OCI-LY7 (cell line): ENCODE measurements around the gene BTRC.

Source experiments
- EZH2phosphoT487 ChIP-seq: fragments of 200-600 bp; sonication (generic); IDR thresholded peaks from 2 replicates; pipeline ENCODE4 v1.6.1; 2018; ENCODE audit warnings: low read depth, borderline replicate concordance, mild to moderate bottlenecking, mixed run types, antibody characterized with exemption, low read length, moderate library complexity, mixed read lengths
- TF ChIP-seq, protein P1 (sequence below): fragments of 200-600 bp; sonication (generic); conservative IDR thresholded peaks from 2 replicates; pipeline ENCODE4 v1.5.1; 2014; ENCODE audit warnings: mild to moderate bottlenecking, antibody characterized with exemption, low read length, moderate library complexity, mixed read lengths

GRCh38 chr10:101493782-101494281 is 139.9 kb downstream of the BTRC start:
- no peak for TF ChIP-seq EZH2phosphoT487
- TF ChIP-seq, protein P1, sequence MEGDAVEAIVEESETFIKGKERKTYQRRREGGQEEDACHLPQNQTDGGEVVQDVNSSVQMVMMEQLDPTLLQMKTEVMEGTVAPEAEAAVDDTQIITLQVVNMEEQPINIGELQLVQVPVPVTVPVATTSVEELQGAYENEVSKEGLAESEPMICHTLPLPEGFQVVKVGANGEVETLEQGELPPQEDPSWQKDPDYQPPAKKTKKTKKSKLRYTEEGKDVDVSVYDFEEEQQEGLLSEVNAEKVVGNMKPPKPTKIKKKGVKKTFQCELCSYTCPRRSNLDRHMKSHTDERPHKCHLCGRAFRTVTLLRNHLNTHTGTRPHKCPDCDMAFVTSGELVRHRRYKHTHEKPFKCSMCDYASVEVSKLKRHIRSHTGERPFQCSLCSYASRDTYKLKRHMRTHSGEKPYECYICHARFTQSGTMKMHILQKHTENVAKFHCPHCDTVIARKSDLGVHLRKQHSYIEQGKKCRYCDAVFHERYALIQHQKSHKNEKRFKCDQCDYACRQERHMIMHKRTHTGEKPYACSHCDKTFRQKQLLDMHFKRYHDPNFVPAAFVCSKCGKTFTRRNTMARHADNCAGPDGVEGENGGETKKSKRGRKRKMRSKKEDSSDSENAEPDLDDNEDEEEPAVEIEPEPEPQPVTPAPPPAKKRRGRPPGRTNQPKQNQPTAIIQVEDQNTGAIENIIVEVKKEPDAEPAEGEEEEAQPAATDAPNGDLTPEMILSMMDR = no peak
